ENCODE measurements around the gene SULT1A1.
"Not testable (repeated sequence)": the region's sequence is repeated elsewhere in the genome, so short reads cannot be mapped to it uniquely, and the experiment has no call there.

Gene SULT1A1

DNA sequence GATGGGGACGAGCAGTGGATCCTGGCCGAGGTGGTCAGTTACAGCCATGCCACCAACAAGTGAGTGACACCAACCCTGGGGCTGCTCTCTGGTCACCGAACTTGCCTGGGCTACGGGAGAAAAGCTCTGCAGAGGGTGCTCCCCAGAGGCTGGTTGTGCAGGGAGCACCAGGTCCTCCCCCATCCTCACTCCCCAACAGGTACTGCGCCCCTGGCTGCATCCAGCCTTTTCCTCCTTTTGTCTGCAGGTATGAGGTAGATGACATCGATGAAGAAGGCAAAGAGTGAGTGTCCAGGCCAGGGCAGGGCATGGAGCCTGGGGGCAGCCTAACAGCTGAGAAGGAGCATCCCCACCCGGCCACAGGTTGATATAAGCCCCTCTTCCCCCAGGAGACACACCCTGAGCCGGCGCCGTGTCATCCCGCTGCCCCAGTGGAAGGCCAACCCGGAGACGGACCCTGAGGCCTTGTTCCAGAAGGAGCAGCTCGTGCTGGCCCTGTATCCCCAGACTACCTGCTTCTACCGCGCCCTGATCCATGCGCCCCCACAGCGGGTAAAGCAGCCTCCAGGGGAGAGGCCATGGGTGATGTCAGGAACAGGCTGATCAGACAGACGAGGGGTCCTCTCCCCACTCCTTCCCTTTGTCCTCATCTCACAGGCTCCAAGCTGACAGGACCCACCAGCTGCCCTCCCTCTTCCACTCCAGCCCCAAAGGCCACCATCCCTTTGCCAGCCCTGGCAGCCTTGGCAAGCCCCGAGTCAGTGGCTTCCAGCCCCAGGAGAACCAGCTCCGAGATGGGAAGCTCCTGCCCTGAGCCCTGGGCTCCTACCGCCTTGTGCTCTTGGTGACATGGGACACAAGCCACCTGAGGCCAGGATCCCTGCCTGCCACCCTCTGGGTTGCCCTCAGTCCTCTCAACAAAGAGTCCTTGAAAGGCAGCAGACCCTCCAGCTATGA lies 19.2 kb downstream of the SULT1A1 start:
- no peak for DNase-seq

DNA sequence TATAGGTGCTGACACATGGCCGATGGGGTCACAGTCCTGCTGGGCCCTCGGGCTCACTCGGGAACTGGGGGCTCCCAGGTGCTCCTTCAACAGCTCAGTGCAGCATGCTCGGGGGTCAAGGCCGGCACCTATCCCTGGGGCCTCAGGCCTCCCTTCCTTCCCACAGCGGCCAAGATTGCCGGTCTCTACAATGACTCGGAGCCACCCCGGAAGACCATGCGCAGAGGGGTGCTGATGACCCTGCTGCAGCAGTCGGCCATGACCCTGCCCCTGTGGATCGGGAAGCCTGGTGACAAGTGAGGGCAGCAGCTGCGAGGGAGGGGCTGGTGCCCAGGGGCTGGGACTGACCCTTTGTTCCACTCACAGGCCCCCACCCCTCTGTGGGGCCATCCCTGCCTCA lies 19.9 kb downstream of the SULT1A1 start:
- no peak for DNase-seq

DNA sequence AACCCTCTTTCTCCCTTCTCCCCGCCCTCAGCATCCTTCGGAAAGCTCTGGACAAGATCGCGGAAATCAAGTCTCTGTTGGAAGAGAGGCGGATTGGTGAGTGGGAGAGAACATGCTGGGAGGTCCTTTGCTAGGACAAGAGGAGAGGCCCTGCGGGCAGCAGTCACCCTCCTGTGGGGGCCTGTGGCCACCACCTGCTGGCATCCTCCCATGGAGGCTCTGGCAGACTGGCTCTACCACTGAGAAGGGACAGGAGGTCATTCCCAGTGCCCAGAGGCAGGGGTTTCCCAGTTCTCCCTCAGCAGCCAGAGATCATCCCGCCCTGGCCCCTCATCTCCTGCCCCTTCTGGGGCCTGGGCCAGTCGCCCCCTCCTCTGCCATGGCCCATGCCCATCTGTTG lies 20.8 kb downstream of the SULT1A1 start:
- no peak for DNase-seq

DNA sequence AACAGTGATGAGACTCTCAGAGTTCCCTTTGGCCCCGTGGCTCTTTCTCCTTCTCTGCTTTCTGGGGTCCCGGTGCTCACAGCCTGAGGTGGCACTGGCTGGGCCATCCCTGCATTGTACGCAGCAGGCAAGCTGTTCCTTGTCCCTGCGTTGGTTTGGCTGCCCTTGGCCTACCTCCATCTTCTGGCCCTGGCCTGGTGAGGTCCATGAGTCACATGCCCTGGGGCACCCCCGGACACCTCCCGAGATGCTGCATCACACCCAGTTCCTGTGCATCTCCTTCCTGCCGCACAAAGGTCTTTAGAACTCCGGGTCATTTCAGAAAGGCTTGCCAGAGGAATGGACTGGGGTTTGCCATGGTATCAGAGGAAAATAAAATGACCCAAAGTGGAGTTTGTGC lies 22.5 kb downstream of the SULT1A1 start:
- DNase-seq, result no peak

DNA sequence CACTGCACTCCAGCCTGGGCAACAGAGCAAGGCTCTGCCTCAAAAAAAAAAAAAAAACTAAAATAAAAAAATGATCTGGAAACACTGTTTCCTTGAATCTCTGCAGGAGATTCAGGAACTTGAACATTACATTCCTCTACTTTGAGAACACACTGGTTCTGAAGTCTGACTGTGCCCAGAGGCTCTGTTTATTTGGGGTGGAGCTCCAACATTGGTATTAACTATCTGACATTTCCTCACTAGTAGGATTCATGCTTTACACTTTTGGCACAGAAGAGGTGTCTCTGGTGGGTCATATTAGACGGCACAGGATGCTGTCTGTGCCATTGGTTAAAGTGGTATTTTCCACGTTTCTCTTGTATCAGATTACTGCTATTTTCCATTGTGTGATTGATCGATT lies 23.4 kb downstream of the SULT1A1 start:
- no peak for DNase-seq

DNA sequence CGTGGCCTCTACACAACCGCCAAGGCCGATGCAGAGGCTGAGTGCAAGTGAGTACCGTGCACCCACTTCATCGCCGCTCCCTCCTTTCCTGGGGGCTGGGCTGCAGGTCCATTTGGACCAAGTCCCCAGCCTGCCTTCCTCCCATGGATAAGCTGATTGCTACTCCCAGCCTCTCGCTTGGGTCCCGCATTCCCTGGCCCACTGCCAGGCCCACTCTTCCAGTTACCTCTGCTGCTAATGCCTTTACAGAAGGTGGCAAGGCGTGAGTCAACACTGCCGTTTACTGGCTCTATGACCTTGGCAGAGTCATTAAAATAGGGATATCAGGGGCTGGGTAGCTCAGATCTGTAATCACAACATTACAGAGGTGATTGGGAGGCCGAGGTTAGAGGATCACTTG lies 24.2 kb downstream of the SULT1A1 start:
- DNase-seq, result no peak

DNA sequence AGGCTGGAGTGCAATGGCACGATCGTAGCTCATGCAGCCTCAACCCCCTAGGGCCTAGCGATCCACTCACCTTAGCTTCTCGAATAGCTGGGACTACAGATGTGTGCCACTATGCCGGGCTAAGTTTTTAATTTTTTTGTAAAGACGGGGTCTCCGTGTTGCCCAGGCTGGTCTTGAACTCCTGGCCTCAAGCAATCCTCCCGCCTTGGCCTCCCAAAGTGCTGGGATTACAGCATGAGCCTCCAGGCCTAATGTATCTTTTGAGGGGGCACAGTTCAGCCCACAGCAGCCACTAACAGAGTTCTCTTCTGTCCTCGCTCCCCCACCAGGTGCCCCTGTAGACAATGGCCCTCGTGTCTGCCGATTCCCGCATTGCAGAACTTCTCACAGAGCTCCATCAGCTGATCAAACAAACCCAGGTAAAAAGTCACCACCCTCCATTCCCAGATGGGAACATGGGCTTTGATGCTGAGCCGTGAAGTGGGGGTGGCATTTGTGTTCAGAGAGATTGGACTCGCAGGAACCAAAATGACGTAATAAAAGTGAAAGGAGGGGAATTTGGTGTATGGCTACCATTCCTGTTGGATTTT lies 29.0 kb downstream of the SULT1A1 start:
- no peak for DNase-seq

DNA sequence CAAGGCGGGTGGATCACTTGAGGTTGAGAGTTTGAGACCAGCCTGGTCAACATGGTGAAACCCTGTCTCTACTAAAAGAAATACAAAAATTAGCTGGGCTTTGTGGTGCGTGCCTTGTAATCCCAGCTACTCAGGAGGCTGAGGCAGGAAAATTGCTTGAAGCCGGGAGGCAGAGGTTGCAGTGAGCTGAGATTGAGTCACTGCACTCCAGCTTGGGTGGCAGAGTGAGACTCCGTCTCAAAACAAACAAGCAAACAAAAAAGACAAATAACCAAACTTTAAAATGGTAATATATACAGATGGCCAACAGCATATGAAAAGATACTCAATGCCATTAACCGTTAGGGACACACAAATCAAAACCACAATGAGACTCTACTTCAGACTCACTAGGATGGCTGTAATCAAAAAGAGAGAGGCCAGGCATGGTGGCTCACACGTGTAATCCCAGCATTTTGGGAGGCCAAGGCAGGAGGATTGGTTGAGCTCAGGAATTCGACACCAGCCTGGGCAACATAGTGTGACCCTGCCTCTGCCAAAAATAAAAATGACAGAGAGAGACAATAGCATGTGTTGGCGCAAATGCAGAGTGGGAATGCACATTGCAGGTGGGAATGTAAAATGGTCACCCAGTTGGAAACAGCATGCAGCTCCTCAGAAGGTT lies 34.3 kb downstream of the SULT1A1 start:
- no peak for DNase-seq

DNA sequence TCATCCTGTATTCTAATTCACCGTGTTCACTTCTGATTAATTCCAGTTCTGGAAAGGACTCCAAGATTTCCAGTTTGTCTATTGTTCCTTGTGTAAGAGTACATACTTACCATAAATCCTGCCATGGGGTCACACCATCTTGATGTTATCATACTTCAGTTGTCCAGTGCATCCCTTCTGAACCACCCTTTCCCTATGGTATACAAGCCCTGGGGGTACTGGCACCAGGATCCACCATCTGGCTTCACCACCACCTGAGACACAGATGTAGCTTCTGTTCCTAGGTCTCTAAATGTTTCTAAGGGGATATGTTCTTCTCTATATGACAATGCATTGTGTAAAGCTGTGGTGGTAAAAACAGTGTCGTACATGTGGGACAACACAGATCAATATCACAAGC lies 34.9 kb downstream of the SULT1A1 start:
- DNase-seq, result no peak

DNA sequence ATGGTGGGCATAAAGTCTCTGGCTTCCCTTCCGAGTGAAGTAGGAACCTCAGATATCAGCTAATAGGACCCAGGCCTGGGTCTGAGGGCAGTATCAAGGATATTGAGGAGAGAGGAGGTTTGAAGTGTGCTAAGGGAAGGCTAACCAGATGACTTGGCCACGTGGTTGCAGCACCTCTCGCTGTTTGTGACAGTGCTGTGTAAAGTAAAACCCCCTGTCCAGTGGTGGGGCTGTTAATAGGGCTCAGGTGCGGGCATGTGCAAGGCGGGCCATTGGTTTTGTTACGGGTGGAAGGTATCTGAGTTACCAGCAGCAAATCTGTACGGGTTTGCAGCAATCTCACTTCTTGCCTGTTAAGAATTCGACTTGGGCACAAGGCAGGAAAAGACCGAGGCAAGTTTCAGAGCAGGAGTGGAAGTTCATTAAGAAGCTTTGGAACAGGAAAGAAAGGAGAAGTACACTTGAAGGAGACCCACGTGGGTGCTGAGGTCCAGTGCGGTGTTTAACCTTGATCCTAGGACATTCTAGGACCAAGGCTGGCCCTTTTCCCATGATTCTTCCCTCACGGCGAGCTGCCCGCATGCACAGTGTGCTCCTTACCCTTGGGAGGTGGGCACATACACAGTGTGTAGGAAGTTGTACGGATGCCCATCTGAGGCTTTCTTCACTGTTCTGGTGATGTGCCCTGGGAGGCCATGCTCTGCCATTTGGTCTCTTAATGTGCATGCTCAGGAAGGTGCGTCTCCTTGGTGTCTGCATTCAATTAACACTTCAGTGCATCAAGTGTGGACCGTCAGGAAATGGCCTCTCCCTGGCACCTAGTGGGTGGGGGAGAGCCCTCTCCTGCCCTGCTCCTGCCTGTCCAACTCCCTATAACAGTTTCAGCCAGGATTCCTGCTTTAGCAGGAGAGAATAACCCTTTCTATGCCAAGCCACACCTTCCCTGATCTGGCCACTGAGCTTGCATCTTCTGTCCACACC lies 35.8 kb downstream of the SULT1A1 start:
- no peak for DNase-seq

DNA sequence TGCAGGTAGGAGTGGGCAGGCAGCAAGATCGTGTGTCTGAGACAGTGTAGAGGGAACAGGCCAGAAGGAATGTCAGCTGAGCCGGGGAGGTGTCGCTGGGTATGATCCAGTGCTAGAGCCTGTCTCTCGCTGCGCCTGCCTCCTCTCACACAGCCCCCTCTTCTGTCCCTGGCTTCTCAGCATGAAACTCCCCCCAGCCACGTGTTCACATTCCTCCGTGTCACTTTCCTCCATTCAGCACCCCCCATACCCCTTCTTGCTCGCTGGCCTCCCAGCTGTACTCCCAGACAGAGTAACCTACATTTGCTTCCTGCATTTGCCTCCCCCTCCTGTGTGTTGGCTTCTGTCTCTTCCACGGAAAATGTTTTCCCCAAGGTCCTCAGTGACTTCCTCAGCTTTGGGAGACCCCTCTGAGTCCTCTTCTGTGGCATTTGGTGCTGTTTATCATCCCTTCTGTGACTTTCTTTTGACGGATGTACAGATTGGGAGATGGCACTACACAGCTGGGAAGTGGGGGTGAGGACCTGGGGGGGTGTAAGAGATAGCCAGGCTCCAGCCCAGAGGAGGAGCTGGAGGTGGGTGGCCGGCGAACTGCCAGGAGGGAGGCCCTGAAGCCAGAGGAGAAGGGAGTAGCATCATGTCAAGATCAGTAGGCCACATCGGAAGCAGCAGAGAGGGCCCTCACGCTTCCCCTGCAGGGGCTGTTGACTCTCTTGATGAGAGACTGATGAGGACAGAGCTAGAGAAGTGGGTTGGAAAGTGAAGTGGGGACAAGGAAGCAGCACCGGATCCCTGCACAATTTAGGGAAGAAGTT lies 36.9 kb downstream of the SULT1A1 start:
- no peak for DNase-seq

DNA sequence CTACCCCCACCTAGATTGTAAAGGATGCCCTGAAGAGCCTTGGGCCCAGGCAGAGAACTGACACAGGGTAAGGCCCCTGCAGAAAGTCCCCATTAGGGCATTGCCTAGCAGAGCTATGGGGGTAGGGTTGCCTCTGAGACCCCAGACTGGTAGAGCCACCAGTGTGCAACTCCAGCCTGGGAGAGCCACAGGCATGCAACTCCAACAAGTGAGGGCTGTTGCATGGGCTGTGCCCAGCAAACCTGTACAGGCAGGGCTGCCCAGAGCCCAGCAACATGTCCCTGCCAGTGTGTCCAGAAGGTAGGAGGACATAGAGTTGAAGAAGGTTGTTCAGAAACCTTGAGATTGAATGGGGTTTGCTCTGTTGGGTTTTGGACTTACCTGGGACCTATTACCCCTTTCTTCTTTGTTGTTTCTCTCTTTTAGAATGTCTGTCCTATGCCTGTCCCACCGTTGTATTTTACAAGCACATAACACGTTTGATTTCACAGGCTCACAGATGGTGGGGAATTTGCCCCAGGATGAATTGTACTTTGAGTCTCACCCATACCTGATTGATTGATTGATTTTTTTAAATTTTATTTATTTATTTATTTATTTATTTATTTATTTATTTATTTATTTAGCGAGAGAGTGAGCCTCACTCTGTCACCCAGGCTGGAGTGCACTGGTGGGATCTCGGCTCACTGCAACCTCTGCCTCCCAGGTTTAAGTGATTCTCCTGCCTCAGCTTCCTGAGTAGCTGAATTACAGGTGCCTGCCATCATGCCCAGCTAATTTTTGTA lies 39.7 kb downstream of the SULT1A1 start:
- no peak for DNase-seq

DNA sequence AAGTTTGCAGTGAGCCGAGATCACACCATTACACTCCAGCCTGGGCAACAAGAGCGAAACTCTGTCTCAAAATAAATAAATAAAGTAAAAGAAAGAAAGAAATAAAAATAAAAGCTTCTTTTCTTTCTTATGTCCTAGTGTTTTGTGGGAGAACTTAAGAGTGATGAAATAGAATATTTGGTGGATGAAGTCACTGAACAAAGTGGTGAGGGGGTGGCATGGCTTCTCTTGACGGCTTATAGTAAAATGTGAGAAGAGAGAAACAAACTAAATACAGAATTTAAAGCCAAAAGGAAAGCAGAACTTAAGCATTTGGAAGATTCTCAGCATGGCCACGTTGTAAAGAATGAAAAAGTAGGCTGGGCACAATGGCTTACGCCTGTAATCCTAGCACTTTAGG lies 40.8 kb downstream of the SULT1A1 start:
- DNase-seq, result no peak

DNA sequence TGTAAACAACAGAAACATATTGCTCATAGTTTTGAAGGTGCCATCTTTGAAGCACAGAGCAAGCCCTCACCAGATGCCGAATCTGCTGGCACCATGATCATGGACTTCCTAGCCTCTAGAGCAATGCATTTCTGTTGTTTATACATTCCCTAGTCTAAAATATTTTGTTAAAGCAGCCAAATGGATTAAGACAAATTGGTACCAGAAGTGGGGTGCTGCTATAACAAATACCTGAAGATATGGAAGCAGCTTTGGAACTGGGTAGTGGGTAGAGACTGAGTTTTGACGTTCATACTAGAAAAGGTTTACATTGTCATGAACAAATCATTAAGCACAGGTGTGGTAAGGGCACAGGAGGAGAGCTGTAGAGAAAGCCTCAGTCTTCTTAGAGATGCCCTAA lies 42.6 kb downstream of the SULT1A1 start:
- no peak for DNase-seq

DNA sequence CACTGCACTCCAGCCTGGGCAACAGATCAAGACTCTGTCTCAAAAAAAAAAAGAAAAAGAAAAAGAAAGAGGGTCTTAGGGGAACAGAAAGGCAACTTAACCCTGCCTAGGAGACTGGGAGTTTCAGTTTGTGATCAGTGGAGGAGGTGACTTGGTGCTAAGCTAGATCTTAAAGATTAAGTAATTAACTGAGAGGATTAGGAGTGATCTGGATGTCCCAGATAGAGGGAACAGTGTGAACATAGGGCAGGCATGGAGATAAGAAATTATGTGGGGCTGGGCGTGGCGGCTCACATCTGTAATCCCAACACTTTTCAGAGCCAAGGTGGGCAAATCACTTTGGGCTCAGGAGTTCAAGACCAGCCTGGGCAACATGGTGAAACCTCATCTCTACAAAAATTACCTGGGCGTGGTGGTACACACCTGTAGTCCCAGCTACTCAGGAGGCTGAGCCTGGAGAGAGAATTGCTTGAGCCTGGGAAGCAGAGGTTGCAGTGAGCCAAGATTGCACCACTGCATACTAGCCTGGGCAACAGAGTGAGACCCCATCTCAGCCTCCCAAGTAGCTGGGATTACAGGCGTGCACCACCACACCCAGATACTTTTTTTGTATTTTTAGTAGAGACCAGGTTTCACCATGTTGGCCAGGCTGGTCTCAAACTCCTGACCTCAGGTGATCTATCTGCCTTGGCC lies 43.5 kb downstream of the SULT1A1 start:
- not testable (repeated sequence) for DNase-seq

DNA sequence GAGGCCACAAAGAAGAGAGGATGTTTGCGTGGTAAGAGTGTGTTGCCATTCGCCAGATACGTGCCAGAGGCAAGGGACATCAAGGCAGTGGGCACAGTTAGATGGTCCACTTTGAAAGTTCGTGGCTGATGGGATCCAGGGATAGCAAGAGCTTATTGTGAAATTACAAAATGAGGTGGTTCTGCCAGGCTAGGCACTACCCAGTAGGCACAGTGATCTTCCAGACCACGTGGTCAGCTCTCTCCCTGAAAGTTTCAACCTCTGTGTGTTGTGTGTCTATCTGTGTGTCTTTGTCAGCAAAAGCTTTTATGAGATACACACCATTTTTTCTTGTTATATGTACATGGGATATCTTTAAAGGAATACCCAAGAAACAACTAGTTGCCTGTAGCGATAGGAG lies 46.6 kb downstream of the SULT1A1 start:
- no peak for DNase-seq

DNA sequence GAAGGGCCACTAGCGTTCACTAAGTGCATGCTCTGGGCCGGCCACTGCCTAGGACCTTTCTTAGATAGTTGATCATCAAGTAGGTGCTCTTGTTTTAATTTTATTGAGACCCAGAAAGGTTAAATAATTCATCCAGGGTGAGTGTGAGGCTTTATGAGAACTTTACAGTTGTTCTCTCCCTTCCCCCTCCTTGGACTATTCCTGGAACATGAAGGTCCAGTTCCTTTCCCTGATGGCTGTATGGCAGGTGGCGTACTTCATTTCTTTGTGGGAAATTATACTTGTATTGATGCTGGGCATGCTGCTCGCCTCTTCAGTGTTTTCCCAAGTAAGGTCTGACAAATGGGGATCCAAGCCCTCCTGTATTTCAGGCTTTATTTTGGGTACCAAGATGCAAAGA lies 47.6 kb downstream of the SULT1A1 start:
- no peak for DNase-seq

DNA sequence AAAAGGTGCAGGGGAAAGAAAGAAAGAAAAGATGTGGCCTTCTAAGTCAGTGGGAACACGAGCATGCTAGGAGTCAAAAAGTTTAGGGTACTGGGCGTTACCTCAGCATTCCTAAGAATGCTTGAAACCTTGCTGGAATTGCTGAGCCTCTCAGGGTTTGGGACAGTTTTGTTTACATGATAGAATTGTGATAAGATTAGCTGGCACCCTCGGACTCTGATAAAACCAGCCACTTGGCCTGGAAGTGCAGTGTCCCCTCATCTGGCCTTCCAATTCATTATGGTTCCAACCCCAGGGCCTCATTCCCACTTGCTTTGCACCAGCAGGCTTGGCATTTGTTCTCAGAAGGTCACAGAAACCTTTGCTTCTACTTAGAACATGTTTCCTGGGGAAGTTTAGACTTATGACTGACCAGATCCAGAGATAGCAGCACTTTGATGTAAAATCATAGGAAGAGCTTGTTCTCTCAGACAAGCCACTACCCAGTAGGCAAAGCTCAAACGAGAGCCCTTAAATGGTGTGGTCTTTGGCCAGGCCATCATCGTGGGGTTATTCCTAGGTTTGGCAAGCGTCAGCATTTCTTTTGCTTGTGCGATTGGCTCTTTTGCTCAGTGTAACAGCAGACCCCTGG lies 48.2 kb downstream of the SULT1A1 start:
- DNase-seq, result no peak

DNA sequence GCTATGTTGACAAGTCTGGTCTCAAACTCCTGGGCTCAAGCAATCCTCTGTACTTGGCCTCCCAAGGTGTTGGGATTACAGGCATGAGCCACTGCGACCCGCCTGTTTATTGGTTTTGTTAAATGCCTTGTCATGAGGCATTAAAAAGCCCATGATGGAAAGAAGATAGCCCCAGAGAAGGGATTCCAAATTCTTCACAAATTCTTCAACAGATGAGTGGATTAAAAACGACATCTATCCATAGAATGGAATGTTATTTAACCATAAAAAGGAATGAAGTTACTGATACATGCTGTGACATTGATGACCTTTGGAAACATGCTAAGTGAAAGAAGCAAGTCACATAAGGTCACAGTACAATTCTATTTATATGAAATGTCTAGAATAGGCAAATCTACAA lies 51.4 kb downstream of the SULT1A1 start:
- DNase-seq, result no peak

DNA sequence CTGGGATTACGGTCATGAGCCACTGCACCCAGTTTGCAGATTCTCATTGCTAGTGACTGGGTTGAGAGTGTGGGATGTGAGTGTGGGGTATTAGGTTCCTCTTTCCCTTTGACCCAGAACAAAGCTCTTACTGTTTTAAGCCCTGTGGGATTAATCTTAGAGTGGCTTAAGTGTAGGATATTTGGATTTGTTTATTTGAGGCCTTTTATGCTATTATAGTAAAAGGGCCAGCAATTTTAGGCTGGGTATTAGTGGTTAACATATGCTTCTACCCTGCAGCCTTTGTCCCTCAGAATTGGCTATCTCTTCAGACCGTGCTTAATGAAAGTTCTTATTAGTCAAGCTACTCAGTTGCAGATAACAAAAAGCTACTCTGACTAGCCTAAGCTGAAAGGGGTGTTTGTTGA lies 52.9 kb downstream of the SULT1A1 start:
- DNase-seq, result no peak

Data from T-helper 2 cell (primary cell).